Measurements from ENCODE around the gene NPM3. TPM values are rescaled to one million over a fixed set of nuclear protein-coding genes. Genes with fewer than 3 reads are reported as not detected.
A peak's percentile ranks its signal among the peaks of the same experiment; 100 is the strongest.

Gene NPM3
- total and polyA plus RNA-seq, 2 of the 8 experiments (the other 6 are each of a cell fraction or from before 2014, with no cell fraction given), result 127 to 175 TPM

GRCh38 chr10:101776161-101776817 is 7.0 kb downstream of the NPM3 start:
- Histone ChIP-seq H3K4me3 (ENCODE audit: extremely low read depth in 1 of 4, insufficient read depth in 2 of 4, low read depth in 3 of 4, low read length in 4 of 4) (peak overlapping the region; percentile 29 to 58 (median 36)), H3K23ac (ENCODE audit: insufficient read length) (no peak overlapping the region), H3K4ac (replicated peaks; ENCODE audit: insufficient read length, low read depth, low read length) (no peak overlapping the region), H2AFZ (ENCODE audit: low read length) (no peak overlapping the region), H3K36me3 (ENCODE audit: control insufficient read depth in 2 of 4, insufficient read depth in 4 of 4, low read length in 3 of 4) (no peaks in the 10 kb centered on the region; a peak in 1 of 8 replicates), H3K14ac (ENCODE audit: insufficient read length) (no peak overlapping the region), H2BK15ac (ENCODE audit: low read length) (no peak overlapping the region), H4K91ac (replicated peaks; ENCODE audit: insufficient read length, low read length) (no peak overlapping the region), H3K27ac (ENCODE audit: low read depth, low read length) (no peak overlapping the region), H2BK5ac (ENCODE audit: low read depth, low read length) (no peak overlapping the region), H2AK5ac (ENCODE audit: low read depth, low read length) (no peak overlapping the region), H3K27me3 (replicated peaks in 1 of 4; ENCODE audit: control insufficient read depth in 3 of 4, extremely low read depth in 1 of 4, insufficient read depth in 3 of 4, low read length in 3 of 4) (peaks cover 50 to 82% (median 72%) of the 10 kb centered on the region in 4 experiments), H3K79me1 (ENCODE audit: low read depth, low read length) (no peaks in the 10 kb centered on the region; the same call in 1 of the 2 replicates), H2BK20ac (ENCODE audit: low read length) (no peak overlapping the region), H3K23me2 (ENCODE audit: low read depth, low read length) (peaks cover 21% of the 10 kb centered on the region), H3K4me2 (ENCODE audit: insufficient read depth in 1 of 2, low read depth in 2 of 2, low read length in 2 of 2) (peak overlapping the region; percentile 47 to 72), H4K8ac (ENCODE audit: extremely low read depth, insufficient read depth, low read length) (no peak overlapping the region; the same call in 1 of the 2 replicates), H4K5ac (ENCODE audit: insufficient read length, low read depth, low read length) (no peak overlapping the region), H2BK12ac (ENCODE audit: low read depth, low read length) (no peak overlapping the region), H3K9ac (replicated peaks in 1 of 4; ENCODE audit: extremely low read depth in 1 of 4, low read depth in 3 of 4, low read length in 3 of 4) (no peak overlapping the region), H3K56ac (replicated peaks; ENCODE audit: insufficient read length, low read depth, low read length) (no peak overlapping the region), H3K79me2 (ENCODE audit: control insufficient read depth in 1 of 2, insufficient read depth in 2 of 2, low read length in 2 of 2) (no peaks in the 10 kb centered on the region), H3K4me1 (replicated peaks in 1 of 4; ENCODE audit: control insufficient read depth in 3 of 4, insufficient read depth in 4 of 4, low read length in 3 of 4) (peaks cover 21 to 48% (median 37%) of the 10 kb centered on the region in 4 experiments), H3K18ac (ENCODE audit: extremely low read depth, low read length) (no peak overlapping the region), H2BK120ac (replicated peaks; ENCODE audit: low read depth, low read length) (no peak overlapping the region), H4K20me1 (replicated peaks in 1 of 2; ENCODE audit: control insufficient read depth in 1 of 2, insufficient read depth in 2 of 2, low read length in 2 of 2) (peaks cover 7 to 25% of the 10 kb centered on the region in 2 experiments), H3K9me3 (ENCODE audit: insufficient read depth in 2 of 2, low read depth in 1 of 2, low read length in 1 of 2) (no peaks in the 10 kb centered on the region)
- no peak for FAIRE-seq
- 5% methylated on average over 25 of the region's 74 CpGs; no CpG with 5 or more reads in 1 of the 2 experiments for WGBS, 2 experiments (ENCODE audit: extremely low coverage in 1 of 2, insufficient coverage in 1 of 2, insufficient read length in 1 of 2, insufficient replicate concordance in 2 of 2, low coverage in 1 of 2, low lambda C conversion rate in 2 of 2, missing lambda C conversion rate in 1 of 2)
- TF ChIP-seq E2F6 (IDR thresholded peaks at IDR 0.05), result peak; percentile 49
- peak; percentile 84 for TF ChIP-seq SUZ12 (IDR thresholded peaks at IDR 0.05; ENCODE audit: low read length)
- TF ChIP-seq MAX (IDR thresholded peaks at IDR 0.05), result peak; percentile 74
- TF ChIP-seq CHD1 (IDR thresholded peaks at IDR 0.05; ENCODE audit: low read depth, low read length), result no peak
- peak; percentile 45 for TF ChIP-seq RNF2 (IDR thresholded peaks at IDR 0.05; ENCODE audit: borderline replicate concordance, low read depth, low read length, missing control alignments, poor library complexity, severe bottlenecking)
- DNase-seq (ENCODE audit: low read depth in 1 of 2, low spot score in 2 of 2), result peak in 1 of 2 experiments; percentile 63
- ChIA-PET CTCF (ENCODE audit: partially characterized antibody) (interaction anchor here (9.8 kb wide), 1 partner anchor 175 kb away, joined by 246 read pairs; no protein-coding TSS in a partner anchor), POLR2A (ENCODE audit: partially characterized antibody) (interaction anchor here (0.8 to 1.2 kb wide), 2 partner anchors 11 to 42 kb away, joined by 3 to 5 read pairs; partner anchors contain the start of gene OGA)

Measured in H1 (cell line).